ENCODE results near the gene ULBP1. TPM values are rescaled to one million over a fixed set of nuclear protein-coding genes. Genes with fewer than 3 reads are reported as not detected.
"Not testable (repeated sequence)": the region's sequence is repeated elsewhere in the genome, so short reads cannot be mapped to it uniquely, and the experiment has no call there.

The ULBP1 gene
- total RNA-seq = under 1 TPM; 0.08 to 0.12 TPM
- long read RNA-seq, partial matches to known transcripts = 0 of 1 reads
- long read RNA-seq, other reads (novel, unspliced or antisense) = 0 of 1 reads

DNA sequence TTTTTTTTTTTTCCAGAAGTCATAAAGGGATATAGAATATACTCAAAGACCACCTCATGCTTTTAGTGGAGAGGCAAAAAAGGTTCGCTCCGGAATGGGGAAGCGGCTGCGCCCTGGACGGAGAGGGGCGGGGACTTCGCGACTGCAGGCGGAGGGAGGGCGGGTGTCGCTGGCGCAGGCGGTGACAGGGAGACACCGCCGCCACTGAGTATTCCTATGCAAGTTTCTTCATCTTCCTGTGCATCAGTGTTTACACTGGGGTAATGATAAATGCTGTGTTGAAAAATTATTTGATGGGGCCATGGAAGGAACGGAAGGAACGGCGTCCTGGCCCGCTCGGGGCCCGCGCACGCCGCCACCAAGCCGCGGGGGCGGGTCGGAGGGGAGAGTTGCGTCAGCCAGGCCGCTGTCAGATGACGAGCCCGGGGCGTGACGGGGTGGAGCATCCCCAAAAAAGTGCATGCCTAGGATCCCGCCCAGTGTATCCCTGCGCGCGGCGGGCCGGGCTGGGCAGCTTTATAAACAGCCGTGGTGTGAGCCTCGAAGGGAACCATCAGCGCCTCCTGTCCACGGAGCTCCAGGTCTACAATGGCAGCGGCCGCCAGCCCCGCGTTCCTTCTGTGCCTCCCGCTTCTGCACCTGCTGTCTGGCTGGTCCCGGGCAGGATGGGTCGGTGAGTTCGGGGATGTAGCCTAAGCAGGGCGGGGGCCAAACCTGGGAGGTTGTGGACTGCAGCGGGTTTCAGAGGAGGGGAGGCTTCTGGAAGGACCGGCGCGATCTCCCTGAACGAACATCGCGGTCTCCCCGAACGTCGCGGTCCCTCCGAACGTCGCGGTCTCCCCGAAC is at the start of gene ULBP1:
TSS of gene ULBP1 (plus strand) at position 482 of the 846 bp plus-strand sequence. CDS start at position 589, 107 bp downstream.
- ATAC-seq = peak; percentile 91 to 95
- peak; percentile 92 for DNase-seq
- intact Hi-C loops (cut with DNase I) = no loop called here

DNA sequence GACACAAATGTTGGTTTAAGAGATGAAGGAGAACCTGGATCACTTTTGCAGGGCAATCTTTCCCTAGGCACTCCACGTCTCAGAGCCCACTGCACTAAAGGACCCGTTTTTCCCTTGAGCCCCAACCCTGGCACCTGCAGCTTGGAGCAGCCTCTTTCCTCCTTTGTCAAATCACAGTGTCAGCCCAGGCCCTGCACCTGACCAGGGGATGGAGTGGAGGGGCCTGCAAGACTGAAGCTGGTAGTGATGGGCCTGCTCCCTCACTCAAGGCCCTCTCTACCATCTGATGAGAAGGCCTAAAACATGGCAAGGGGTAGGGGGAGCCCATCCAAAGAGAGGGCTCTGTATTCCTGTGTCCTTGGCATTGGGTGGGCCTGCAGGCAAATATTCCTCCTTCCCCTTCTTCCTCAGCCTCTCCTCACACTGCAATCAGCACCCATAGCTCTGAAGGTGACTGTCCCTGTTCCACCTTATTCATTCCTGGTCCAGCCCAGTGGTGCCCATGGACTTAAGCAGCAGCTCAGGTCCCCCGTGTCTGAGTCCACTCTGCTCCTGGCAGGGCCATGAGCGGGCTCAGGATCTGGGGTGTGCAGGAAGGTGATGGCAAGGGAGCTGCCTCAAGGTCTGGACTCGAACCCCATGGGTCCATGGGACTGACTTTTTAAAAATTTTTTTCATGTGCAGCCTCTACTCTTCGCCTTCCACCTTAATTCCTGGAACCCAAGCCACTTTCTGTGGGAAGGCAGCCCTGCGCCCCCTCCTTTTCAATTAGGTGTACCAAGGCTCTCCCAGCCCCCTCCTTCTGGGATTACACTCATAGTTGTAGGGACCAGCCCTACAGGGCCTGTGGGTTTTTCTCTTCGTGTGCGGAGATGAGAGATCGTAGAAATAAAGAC is 47.5 kb upstream of the ULBP1 start:
- intact Hi-C loops (cut with DNase I) = no loop called here
- DNase-seq = no peak
- ATAC-seq = no peak

DNA sequence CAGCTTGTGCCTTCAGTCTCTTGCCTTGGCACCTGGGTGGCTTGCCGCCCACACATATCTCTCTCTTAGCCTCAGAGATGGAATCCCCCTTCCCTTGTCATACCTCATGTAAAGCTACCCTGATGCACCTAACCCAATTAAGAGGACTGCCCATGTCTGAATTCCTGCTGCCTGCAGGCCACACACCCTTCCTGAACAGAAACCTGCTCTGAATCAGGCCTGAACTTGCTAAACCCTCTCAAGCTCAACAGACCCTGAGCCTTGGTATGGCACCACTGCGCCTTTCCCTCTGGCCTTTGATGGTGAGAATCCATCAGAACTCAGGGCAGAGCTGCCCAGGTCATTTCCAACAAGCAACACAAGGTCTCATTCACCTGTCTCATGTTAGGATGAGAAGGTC is 46.1 kb upstream of the ULBP1 start:
- intact Hi-C loops (cut with DNase I) = no loop called here
- ATAC-seq = no peak
- DNase-seq = no peak

DNA sequence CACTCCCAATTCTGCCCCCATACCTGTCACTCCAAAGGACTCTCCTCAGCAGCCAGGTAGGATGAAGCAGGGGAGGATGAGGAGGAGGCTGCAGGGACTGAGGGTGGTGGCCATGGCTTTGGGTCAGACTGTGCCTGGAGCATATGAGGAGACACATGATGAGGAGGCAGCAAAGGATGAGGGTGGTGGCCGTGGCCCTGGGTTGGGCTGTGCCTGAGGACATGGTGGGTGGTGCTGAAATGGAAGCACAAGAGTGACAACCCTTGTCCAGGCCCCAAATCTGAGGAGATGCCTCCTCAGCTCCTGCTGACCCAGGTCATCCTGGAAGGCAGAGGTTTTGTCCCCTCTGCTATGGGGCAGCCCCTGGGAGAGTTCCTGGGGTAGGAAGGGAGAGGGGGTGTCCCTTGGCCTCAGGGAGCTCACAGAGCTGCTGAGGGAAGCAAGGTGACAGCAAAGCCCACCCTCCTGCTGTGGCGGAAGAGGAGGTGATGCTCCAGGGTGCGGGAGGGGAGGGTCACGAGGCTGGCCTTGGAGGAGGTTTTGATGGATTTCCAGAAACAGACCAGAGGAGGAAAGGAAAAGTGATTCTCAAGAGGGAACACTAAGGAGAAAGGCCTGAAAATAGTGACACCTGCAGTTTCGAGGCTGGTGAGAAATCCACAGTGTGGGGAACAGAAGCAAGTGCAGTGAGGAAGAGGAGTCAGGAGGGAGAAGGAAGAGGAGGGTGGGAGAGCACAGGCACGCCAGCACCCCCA is 45.4 kb upstream of the ULBP1 start:
- intact Hi-C loops (cut with DNase I) = no loop called here
- ATAC-seq (no peak), DNase-seq (no peak)

DNA sequence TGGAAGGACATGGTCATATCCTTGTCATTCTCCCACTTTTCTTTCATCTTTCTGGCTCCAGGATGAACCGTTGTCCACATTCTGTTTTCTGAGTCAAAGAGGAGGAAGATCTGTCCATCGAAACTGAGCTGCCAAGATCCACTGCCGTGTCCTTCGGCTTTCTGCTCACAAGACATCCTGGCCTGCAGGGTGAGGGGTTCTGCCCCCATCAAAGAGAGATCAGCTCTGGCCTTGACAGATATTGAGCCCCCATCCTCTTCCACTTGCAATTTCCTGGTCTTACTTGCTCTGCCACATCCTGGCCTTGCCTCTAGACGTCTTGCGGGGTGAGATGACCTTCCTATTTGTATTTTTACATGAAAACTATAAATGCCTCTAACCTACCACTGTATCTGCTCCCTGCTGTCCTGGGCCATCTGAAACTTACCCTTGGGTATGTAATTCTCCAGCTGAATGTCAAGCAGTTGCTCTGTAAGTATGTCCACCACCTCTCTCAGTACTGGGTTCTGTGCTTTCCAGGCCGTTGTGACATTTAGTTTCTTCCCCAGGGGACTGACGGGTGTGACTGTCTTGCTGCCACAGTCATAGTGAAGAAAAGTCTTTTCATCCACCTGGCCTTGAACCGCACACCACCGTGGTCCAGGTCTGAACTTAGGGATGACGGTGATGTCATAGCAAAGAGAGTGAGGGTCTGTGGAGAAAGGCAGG is 44.5 kb upstream of the ULBP1 start:
- ATAC-seq; DNase-seq; intact Hi-C loops (cut with DNase I): not testable (repeated sequence)

DNA sequence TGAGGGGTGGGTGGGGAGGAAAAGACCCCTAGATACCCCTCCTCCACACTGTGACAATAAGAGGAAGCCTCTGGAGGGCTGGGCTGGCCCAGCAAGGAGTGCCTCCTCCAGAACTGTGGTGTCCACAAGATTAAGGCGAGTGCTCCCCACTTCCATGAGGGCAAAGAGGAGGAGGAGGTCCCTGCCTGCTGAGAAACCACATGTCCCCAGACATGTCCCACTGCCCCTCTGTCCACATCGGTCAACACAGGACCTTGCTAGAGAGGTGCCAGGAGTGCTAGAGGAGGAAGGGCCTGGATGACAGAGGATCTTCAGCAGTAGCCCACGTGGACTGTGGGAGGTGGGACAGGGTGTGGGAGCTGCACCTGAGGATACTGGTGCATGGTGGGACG is 43.9 kb upstream of the ULBP1 start:
- DNase-seq (no peak), ATAC-seq (no peak)
- intact Hi-C loops (cut with DNase I) = loop anchor here in 1 of 2 donors (5.0 kb wide), 1 partner anchor 88 kb away; no protein-coding TSS in a partner anchor

DNA sequence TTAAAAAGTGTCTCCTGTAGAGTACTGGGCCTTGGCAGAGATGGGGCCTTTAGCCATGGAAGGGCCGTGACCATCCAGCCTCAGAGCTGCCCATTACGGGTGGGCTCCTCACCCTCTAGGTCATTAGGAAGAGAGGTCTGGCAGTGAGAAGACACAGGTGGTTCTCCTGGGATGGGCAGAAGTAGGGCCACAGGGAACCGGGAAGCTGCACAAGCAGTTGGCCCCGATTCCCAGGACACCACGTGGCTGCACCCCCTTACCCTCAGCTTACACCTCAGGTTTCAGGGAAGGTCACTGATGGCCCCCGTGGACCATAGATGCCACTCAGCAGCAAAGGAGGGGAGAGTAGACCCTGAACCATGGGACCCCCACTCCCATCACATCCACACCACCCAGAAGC is 42.4 kb upstream of the ULBP1 start:
- DNase-seq (no peak), ATAC-seq (no peak)
- intact Hi-C loops (cut with DNase I) = loop anchor here in 1 of 2 donors (5.0 kb wide), 1 partner anchor 89 kb away; no protein-coding TSS in a partner anchor

DNA sequence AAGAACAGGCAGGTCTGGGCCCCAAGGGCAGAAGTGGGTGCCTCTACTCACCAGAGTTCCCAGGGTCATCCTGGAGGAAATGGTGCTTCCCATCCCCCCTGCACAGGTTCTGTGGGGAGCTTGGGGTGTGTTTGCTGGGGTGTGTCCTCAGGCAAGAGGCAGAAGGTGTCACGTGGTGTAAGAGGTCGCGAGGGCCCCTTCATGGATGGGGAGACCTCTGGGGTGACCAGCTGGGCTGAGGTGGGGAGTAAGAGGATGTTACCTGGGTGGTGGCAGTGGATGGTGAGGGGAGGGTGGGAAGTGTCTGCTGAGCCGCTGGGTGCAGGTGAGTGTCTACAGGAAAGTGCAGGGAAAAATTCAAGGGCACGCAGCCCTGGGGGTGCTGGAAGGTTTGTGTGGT is 41.7 kb upstream of the ULBP1 start:
- ATAC-seq = not testable (repeated sequence)
- intact Hi-C loops (cut with DNase I) = loop anchor here in 1 of 2 donors (5.0 kb wide), 1 partner anchor 90 kb away; no protein-coding TSS in a partner anchor

DNA sequence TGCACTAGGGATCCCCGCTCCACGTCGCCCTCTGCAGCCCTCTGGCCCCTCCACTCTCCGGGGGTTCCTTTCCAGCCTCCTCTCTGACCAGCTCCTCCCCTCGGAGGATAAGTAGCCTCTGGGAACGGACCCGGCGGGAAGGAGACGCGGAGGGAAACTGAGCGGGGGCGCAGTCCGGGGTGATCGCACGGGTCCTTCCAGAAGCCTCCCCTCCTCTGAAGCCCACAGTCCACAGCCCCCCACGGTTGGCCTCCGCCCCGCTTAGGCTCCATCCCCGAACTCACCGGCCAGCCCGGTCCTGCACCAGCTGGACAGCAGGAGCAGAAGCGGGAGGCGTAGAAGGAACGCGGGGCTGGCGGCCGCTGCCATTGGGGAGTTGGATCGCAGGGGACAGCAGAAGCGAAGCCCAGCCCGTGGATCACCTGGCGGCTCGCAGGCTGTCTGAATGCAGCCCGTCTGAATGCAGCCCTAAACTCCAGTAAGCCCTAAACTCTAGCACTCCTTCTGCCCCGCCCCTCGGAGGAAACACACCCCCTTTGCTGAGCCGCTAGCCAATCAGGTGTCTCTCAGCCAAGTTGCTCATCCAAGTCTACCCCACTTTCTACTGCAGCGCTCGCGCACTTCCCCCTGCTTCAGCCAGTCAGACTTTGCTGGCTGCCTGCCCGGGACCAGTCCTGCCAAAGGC is 41.0 kb upstream of the ULBP1 start, which contains the start of gene RAET1G:
TSS of gene RAET1G (minus strand) at position 480 of the 685 bp plus-strand sequence. CDS start at position 369, 111 bp downstream.
- intact Hi-C loops (cut with DNase I) = loop anchor here in 1 of 2 donors (5.0 kb wide), 1 partner anchor 90 kb away; no protein-coding TSS in a partner anchor
- DNase-seq (peak; percentile 92), ATAC-seq (peak; percentile 87 to 94)

More for the DNA sequence above, 41.7 kb upstream of the ULBP1 start:
- not testable (repeated sequence) for DNase-seq

- peak in 1 of 2 donors; percentile 1 for ATAC-seq
- DNase-seq = no peak
- intact Hi-C loops (cut with DNase I) = loop anchor here in 1 of 2 donors (5.0 kb wide), 1 partner anchor 91 kb away; no protein-coding TSS in a partner anchor
These were observed 40.3 kb upstream of the ULBP1 start for GRCh38 chr6:149923327-149923986.

DNA sequence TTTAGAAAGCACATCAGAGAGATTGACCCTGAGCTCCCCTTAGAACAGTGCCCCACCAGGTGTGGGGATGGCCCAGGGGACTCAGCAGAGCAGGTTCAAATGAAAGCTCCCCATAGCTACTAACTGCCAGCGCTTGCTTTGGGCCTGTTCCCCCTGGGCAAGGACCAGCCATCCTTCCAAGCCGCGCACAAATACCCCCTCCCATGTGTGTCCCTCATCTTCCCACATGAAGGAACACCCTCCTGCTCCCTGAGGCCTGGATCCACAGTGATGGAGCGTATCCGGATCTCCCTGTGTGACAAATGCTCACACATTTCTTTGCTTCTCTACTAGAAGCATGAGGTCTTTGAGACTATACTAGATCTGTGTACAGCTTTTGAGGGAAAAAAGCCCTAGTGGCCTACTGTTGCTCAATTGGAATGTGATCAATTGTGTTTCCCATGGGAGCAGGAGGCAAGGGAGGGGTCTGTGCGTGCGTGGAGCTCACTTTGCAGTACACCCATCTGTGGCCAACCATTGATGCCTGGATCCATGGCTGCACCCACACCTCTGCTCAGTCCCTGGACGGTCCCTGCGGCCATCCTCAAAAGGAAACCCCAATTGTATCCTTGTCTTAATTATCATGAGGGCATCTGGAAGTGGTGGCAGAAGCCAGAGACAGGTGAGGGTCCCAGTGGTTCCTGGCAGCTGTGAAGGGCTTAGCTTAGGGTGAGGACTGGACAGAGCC is 39.4 kb upstream of the ULBP1 start:
- DNase-seq = no peak
- ATAC-seq = no peak
- intact Hi-C loops (cut with DNase I) = loop anchor here in 1 of 2 donors (5.0 kb wide), 1 partner anchor 92 kb away; no protein-coding TSS in a partner anchor

DNA sequence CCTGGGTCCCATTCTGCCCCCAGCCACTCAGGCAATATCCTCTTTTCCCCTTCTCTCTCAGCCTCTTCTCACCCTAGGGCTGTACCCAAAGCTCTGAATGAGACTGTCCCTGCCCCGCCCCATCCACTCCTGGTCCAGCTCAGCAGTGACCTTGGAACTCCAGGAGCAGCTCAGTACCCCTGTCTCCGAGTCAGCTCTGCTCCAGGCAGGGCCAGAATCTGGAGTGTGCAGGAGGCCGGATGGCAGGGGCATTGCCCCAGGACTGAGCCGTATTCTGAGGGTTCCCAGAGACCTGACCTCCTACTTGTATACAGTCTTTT is 38.9 kb upstream of the ULBP1 start:
- ATAC-seq (no peak), DNase-seq (no peak)
- intact Hi-C loops (cut with DNase I) = loop anchor here in 1 of 2 donors (5.0 kb wide), 1 partner anchor 93 kb away; no protein-coding TSS in a partner anchor

DNA sequence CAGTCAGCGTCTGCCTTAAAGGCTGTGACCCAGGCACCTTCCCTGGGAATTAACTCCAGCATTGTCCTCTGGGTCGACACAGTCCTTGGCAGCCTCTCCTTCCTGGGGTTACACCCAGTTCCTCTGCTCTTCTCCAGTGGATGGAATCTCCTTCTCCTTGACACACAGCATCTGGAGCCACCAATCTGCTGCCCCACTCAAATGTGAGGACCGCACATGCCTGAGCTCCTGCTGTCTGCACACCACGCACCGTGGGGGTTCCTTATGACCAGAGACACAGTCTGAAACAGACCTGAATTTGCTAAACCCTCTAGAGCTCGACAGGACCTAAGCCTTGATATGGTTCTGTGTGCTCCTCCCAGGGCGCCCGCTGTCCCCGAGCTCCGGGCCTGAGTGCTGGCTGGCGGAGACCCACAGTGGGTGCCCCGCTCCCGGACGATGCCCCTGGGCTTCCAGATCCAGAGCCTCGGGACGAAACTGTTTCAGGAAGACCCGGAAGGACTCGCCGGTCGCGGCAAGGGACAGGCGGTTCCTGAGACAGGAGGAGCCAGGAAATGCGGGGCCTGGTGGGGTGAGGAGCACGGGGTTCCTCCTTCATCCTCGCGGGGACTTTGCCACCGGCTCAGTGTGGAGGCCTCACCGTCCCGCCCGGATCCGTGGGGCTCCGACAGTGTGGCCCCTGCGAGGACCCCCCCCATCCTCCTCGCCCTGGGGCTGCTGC is 38.3 kb upstream of the ULBP1 start:
- DNase-seq (peak; percentile 50), ATAC-seq (peak; percentile 20 to 33)
- intact Hi-C loops (cut with DNase I) = no loop called here

DNA sequence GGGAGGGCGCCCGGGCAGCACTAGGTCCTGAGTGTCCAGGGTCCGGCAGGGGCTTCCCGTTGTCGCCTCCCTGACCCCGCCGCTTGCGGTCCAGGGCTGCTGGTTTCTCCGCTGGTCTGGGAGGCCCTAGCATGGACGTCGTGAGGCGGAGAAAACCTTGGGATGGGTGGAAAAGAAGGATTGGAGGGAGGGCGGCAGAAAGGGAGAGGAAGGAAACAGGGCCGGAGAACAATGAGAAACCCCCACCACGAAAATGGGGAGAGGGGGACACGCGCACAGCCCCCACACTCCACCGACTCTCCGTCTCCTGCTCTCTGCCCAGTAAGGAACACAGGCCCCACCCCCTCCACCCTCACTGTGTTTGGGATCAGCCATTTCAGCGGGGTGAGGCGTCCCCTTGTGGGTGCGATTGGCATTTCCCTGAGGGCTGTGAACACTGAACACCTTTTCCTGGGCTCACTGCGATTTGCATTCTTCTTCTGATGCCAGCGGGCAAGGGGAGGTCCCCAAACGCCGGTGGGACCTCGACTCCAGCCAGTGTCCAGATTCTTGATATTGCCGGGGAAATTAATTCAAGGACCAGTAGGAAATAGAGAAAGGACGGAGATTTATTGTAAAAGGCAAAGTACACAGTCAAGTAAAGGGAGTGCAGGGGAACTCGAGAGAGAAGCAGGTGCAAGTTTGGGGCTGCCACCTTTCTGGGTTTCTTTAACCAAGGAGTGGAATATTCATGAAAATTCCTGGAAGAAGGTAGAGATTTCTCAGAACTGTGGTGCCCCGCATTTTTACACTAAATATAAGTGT is 37.6 kb upstream of the ULBP1 start:
- DNase-seq (peak; percentile 92), ATAC-seq (peak; percentile 90 to 91)
- intact Hi-C loops (cut with DNase I) = loop anchor here in 1 of 2 donors (1.0 kb wide), 1 partner anchor 92 kb away; no protein-coding TSS in a partner anchor

GRCh38 chr6:149927025-149927424 is 36.7 kb upstream of the ULBP1 start:
- DNase-seq, ATAC-seq: not testable (repeated sequence)

More at GRCh38 chr6:149927025-149927424, 36.7 kb upstream of the ULBP1 start:
- intact Hi-C loops (cut with DNase I) = not testable (repeated sequence)
